GM12878 (cell line): ENCODE results near the gene SYTL1. TPM values are rescaled to one million over a fixed set of nuclear protein-coding genes. Genes with fewer than 3 reads are reported as not detected.

ENCODE experiments used
- ATAC-seq: fragments of 200-7000 bp; cut with Tn5 transposase; 3 replicates; pipeline ENCODE4 v1.9.1; 2020; ENCODE audit warnings: mild to moderate bottlenecking, moderate library complexity
- BruUV-seq: library from RNA; stranded (reverse); fragments of 400-500 nt; replicated peaks from 2 replicates; lab custom pipeline; 2021; lab: Mats Ljungman, UMichigan
- CTCF ChIA-PET: fragments of 300-600 bp; sonication (Branson Sonifier 250); formaldehyde crosslinking; extraction: SDS; loops from one replicate; lab custom pipeline; 2021; ENCODE audit warnings: inconsistent platforms; lab: Yijun Ruan, JAX
- POLR2A ChIA-PET: fragments of 350-600 bp; formaldehyde crosslinking; extraction: SDS; loops from one replicate; lab custom pipeline; 2021; ENCODE audit warnings: inconsistent platforms; lab: Charles Lee
- RAD21 ChIA-PET: fragments of 300-600 bp; sonication (Branson Sonifier 250); formaldehyde crosslinking; loops from one replicate; lab custom pipeline; 2023; ENCODE audit warnings: antibody characterized with exemption; ENCODE audit not compliant: unreplicated experiment; lab: Charles Lee
- SMC1A ChIA-PET: fragments of 300-600 bp; sonication (Branson Sonifier 250); formaldehyde crosslinking; loops from one replicate; lab custom pipeline; 2023; ENCODE audit not compliant: unreplicated experiment, uncharacterized antibody; lab: Charles Lee
- DNase-seq: peaks from one replicate; pipeline ENCODE4 v3.0.0-alpha.2; 2011; ENCODE audit warnings: low read depth, low spot score
- FAIRE-seq: peaks from 3 replicates; lab custom pipeline; 2011; peaks lifted over from hg19 to GRCh38; lab: Jason Lieb, UNC
- H2AFZ ChIP-seq: 2 replicates; pipeline ENCODE4 v1.6.0; 2011; ENCODE audit warnings: low read depth, low read length, control low read depth; ENCODE audit not compliant: control insufficient read depth
- H3K27ac ChIP-seq: 2 replicates; pipeline ENCODE4 v1.5.1; 2011; ENCODE audit warnings: control low read depth; ENCODE audit not compliant: control insufficient read depth, insufficient read depth
- H3K27me3 ChIP-seq, 2 experiments: replicated peaks in 1 of 2; 2 replicates each; pipeline versions ENCODE4 v1.6.0 to v1.6.1; 2011; ENCODE audit warnings: low read length in 1 of 2; ENCODE audit not compliant: control insufficient read depth in 2 of 2, insufficient read depth in 2 of 2
- H3K36me3 ChIP-seq, 2 experiments: 2 replicates each; pipeline ENCODE4 v1.5.1; 2011; ENCODE audit warnings: low read length in 1 of 2; ENCODE audit not compliant: control insufficient read depth in 2 of 2, insufficient read depth in 2 of 2
- H3K4me1 ChIP-seq: 2 replicates; pipeline ENCODE4 v1.6.1; 2011; ENCODE audit warnings: mild to moderate bottlenecking, low read length, moderate library complexity, mixed read lengths; ENCODE audit not compliant: control insufficient read depth, insufficient read depth
- H3K4me2 ChIP-seq: 2 replicates; pipeline ENCODE4 v1.6.0; 2011; ENCODE audit warnings: control low read depth; ENCODE audit not compliant: control insufficient read depth, insufficient read depth
- H3K4me3 ChIP-seq: fragments of 200-600 bp; sonication (generic); 2 replicates; pipeline ENCODE4 v1.5.1; 2016
- H3K79me2 ChIP-seq: 2 replicates; pipeline ENCODE4 v1.6.0; 2011; ENCODE audit warnings: low read length; ENCODE audit not compliant: control insufficient read depth, insufficient read depth
- H3K9ac ChIP-seq: 2 replicates; pipeline ENCODE4 v1.8.0; 2011; ENCODE audit warnings: low read length, control low read depth, mixed read lengths; ENCODE audit not compliant: control insufficient read depth, insufficient read depth
- H3K9me3 ChIP-seq: replicated peaks from 3 replicates; pipeline ENCODE4 v1.5.1; 2011; ENCODE audit warnings: mild to moderate bottlenecking, low read length; ENCODE audit not compliant: control insufficient read depth, insufficient read depth
- H4K20me1 ChIP-seq: 2 replicates; pipeline ENCODE4 v1.6.0; 2011; ENCODE audit not compliant: control insufficient read depth, insufficient read depth
- ELK1 ChIP-seq: IDR thresholded peaks from 2 replicates; pipeline ENCODE4 v1.6.1; 2012; ENCODE audit warnings: low read depth, low read length, improper control_type of control experiment
- HCFC1 ChIP-seq: fragments of 150-350 bp; IDR thresholded peaks from 2 replicates; pipeline ENCODE4 v1.6.1; 2014; ENCODE audit warnings: low read length
- HSF1 ChIP-seq: fragments of 150-350 bp; IDR thresholded peaks from 2 replicates; pipeline ENCODE4 v1.6.1; 2014; ENCODE audit warnings: mild to moderate bottlenecking, low read depth, low read length
- JUNB ChIP-seq: IDR thresholded peaks from 2 replicates; pipeline ENCODE4 v1.6.1; 2016; ENCODE audit warnings: antibody characterized with exemption, mild to moderate bottlenecking
- MXI1 ChIP-seq: fragments of 150-350 bp; IDR thresholded peaks from 2 replicates; pipeline ENCODE4 v1.6.1; 2011; ENCODE audit warnings: low read depth, mild to moderate bottlenecking, inconsistent platforms, low read length, improper control_type of control experiment
- MYC ChIP-seq: IDR thresholded peaks from 2 replicates; pipeline ENCODE4 v1.6.1; 2011; ENCODE audit warnings: mild to moderate bottlenecking, low read length, moderate library complexity, inconsistent platforms; ENCODE audit not compliant: insufficient read depth, insufficient replicate concordance, insufficient read length, severe bottlenecking
- NR2C2 ChIP-seq: IDR thresholded peaks from 2 replicates; pipeline ENCODE4 v1.6.1; 2011; ENCODE audit warnings: borderline replicate concordance, low read depth; ENCODE audit not compliant: control insufficient read depth, insufficient read length
- PML ChIP-seq: IDR thresholded peaks from 2 replicates; pipeline ENCODE4 v1.6.1; 2012; ENCODE audit warnings: low read length, inconsistent platforms
- RB1 ChIP-seq: fragments of 450-650 bp; formaldehyde crosslinking; IDR thresholded peaks from 2 replicates; pipeline ENCODE4 v1.6.1; 2017; ENCODE audit warnings: mild to moderate bottlenecking, borderline replicate concordance
- ZNF207 ChIP-seq: fragments of 450-650 bp; IDR thresholded peaks from 2 replicates; pipeline ENCODE4 v1.6.1; 2014; ENCODE audit warnings: antibody characterized with exemption, mild to moderate bottlenecking, borderline replicate concordance
- WGBS: methylation state at CpG from one replicate; pipeline ENCODE4 v1.1.6; 2016; ENCODE audit warnings: low lambda C conversion rate; ENCODE audit not compliant: insufficient replicate concordance, insufficient coverage; ENCODE audit errors: missing lambda C conversion rate; 5-methylcytosine and 5-hydroxymethylcytosine counted together
- in situ Hi-C: fragments of 300-500 bp; cut with MboI; formaldehyde crosslinking; loops from 9 replicates; pipeline ENCODE4 v1.14.3; 2018; ENCODE audit warnings: mixed read lengths
- intact Hi-C: fragments of 100-400 bp; cut with micrococcal nuclease; formaldehyde crosslinking; loops from one replicate; pipeline ENCODE4 v1.14.2; 2022; ENCODE audit not compliant: unreplicated experiment
- polyA plus RNA-seq, 11 experiments: library from polyadenylated mRNA; depleted of rRNA in 4 of 11; unstranded in 6 of 11; stranded (reverse) in 5 of 11; fragments of >200 nt; fragmentation: Nextera tagmentation in 4 of 11; fragmentation: Illumina TruSeq in 1 of 11; extraction: Ambion mirVana in 4 of 11; extraction: Trizol in 1 of 11; gene quantifications; 1 replicate in 1 of 11; 2 replicates in 10 of 11; pipeline versions ENCODE4 v1.2.1 to v1.2.3, GENCODE V29; 2011 to 2016; ENCODE audit warnings: inconsistent platforms in 2 of 11, missing spikeins in 2 of 11, low read depth in 1 of 11
- total RNA-seq, 4 experiments: library from RNA; depleted of rRNA in 3 of 4; stranded (reverse); fragments of >200 nt in 3 of 4; fragmentation: Illumina TruSeq in 1 of 4; extraction: Trizol in 1 of 4; gene quantifications; 2 replicates each; pipeline versions ENCODE4 v1.2.1 to v1.2.3, GENCODE V29; 2013 to 2021
- TF ChIP-seq, protein P1 (sequence below): fragments of 450-650 bp; IDR thresholded peaks from 2 replicates; pipeline ENCODE4 v1.6.1; 2014; ENCODE audit warnings: mild to moderate bottlenecking

The SYTL1 gene
- total and polyA plus RNA-seq, 10 of the 15 experiments (the other 5 are each of a cell fraction or from before 2014, with no cell fraction given) = 0.72 to 45.6 (median 14.8) TPM

DNA sequence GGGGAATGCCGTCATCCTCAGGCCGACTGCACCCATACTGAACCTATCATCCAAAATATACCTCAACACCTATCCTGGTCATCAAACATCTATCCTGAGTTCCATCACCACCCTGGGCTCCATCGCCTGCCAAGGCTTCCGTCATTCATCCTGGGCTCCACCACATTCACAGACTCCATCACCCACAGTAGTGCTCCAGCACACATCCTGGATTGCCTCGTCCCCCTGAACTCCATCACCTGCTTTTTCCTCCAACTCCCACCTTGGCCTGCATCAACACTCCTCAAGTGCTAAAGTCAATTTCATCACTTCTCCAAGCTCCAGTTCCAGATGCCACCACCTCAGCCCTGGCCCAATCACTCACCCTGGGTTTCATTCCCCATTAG lies 17.1 kb downstream of the SYTL1 start:
- FAIRE-seq = no peak

More for the DNA sequence above, 17.1 kb downstream of the SYTL1 start:
- Histone ChIP-seq H3K9ac (no peak overlapping the region), H4K20me1 (no peaks in the 10 kb centered on the region), H3K4me3 (no peak overlapping the region), H3K4me2 (no peak overlapping the region; the same call in 1 of the 2 replicates), H3K4me1 (peaks cover 13% of the 10 kb centered on the region), H3K79me2 (no peaks in the 10 kb centered on the region), H3K9me3 (no peaks in the 10 kb centered on the region), H3K27me3 (no peaks in the 10 kb centered on the region; a peak in 1 of 4 replicates), H3K36me3 (no peaks in the 10 kb centered on the region), H2AFZ (no peak overlapping the region), H3K27ac (no peak overlapping the region)
- in situ Hi-C loops (no loop called here), intact Hi-C loops (no loop called here)
- ATAC-seq = no peak
- CTCF ChIA-PET = interaction anchor here (0.9 to 8.7 kb wide), 9 partner anchors 8 to 247 kb away, joined by 3 to 126 read pairs (median 9); partner anchors contain the start of genes AHDC1, CD164L2, GPR3 and MAP3K6
- RAD21 ChIA-PET = interaction anchor here (1.1 to 3.1 kb wide), 2 partner anchors 28 to 36 kb away, joined by 4 to 16 read pairs; no protein-coding TSS in a partner anchor
- no peak for DNase-seq
- 91% methylated on average over 5 of the region's 5 CpGs for WGBS
- TF ChIP-seq NR2C2 (no peak), MXI1 (no peak), RB1 (no peak), HCFC1 (no peak), ZNF207 (no peak), MYC (no peak), PML (no peak), JUNB (no peak), ELK1 (no peak), HSF1 (no peak)
- TF ChIP-seq, protein P1, sequence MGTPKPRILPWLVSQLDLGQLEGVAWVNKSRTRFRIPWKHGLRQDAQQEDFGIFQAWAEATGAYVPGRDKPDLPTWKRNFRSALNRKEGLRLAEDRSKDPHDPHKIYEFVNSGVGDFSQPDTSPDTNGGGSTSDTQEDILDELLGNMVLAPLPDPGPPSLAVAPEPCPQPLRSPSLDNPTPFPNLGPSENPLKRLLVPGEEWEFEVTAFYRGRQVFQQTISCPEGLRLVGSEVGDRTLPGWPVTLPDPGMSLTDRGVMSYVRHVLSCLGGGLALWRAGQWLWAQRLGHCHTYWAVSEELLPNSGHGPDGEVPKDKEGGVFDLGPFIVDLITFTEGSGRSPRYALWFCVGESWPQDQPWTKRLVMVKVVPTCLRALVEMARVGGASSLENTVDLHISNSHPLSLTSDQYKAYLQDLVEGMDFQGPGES = no peak
- POLR2A ChIA-PET = no interaction called here
- BruUV-seq = no TSS peak
- SMC1A ChIA-PET = interaction anchor here (1.0 to 2.0 kb wide), 3 partner anchors 26 to 36 kb away, joined by 3 to 6 read pairs (median 4); no protein-coding TSS in a partner anchor
